GM18870 (cell line): Measurements from ENCODE around the gene TRIM44.

Experiments
- ATAC-seq: cut with Tn5 transposase; IDR thresholded peaks from one replicate; pipeline ENCODE4 v1.9.1; 2021; ENCODE audit warnings: moderate library complexity; ENCODE audit not compliant: unreplicated experiment

Gene TRIM44

GRCh38 chr11:35671396-35672127, 9.0 kb downstream of the TRIM44 start:
- ATAC-seq: no peak

DNA sequence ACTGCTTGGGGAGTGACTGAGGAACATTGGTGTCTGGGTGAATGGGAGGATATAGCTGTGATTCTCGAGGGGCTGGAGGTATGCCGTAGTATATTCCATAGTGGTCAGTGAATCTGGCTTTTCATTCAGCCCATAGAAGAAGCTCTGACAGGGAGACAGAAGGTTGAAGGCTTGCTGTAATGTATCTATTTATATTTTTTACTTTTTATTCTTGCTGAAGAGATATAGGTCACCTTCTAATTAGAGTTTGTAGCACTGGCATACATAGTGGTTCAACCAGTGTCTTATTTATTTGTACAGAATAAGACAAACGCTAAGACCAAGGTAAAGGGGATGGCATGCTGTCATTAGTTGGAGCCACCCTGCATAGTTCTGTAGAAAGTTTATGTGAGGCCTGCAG, 10.0 kb downstream of the TRIM44 start:
- ATAC-seq: no peak

GRCh38 chr11:35675901-35676610, 13.5 kb downstream of the TRIM44 start:
- ATAC-seq: no peak

GRCh38 chr11:35676611-35676965, 14.0 kb downstream of the TRIM44 start:
- no peak for ATAC-seq

DNA sequence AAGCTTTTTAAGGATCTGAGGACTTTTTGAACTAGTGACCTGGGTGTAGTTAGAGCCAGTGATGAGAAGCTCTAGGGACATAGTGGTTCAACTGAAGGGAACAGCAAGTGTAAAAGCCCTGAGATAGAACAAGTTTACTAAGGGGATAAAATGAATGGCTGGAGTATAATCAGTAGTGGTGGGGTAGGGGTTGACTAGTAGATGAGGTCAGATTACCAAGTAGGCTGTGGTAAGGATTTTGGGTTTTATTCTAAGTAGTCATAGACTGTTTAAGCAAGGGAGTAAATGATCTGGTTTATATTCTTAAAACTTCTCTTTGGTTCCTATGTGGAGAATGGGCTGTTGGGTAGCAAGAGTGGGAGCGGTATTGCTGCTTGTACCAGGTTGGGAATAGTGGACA, 15.3 kb downstream of the TRIM44 start:
- ATAC-seq: no peak

- no peak for ATAC-seq
Observed at GRCh38 chr11:35678471-35678870, 15.9 kb downstream of the TRIM44 start.

GRCh38 chr11:35678975-35679374, 16.4 kb downstream of the TRIM44 start:
- no peak for ATAC-seq

GRCh38 chr11:35680506-35680905, 17.9 kb downstream of the TRIM44 start:
- ATAC-seq: no peak

GRCh38 chr11:35681163-35681767, 18.7 kb downstream of the TRIM44 start:
- ATAC-seq: peak; percentile 53

- no peak for ATAC-seq
Observed at GRCh38 chr11:35682230-35683173, 19.9 kb downstream of the TRIM44 start.

DNA sequence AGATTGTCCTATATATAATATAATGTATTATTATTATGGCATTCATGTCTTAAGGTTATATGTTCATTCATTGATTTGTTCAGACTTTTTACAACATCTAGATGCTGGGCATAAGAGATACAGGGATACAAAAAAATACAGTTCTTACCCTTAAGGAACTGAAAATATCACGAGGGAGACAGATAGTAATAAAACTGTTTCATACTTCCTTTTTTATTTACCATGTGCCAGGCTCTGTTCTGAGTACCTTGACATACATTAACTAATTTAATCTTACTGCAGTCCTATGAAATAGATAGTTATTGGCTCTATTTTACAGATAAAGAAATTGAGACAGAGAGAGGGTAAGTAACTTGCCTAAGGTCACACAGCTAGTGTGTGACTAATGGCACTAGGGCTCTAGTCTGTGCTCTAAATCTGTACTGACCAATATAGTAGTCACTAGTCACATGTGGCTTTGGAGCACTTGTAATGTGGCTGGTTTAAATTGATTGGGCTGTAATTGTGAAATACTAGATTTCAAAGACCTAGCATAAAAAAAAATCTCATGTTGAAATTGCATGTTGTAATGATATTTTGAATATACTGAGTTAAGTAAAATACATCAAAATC, 21.3 kb downstream of the TRIM44 start:
- peak; percentile 72 for ATAC-seq

GRCh38 chr11:35688023-35688422, 25.4 kb downstream of the TRIM44 start:
- ATAC-seq: no peak

- ATAC-seq: no peak
Observed at GRCh38 chr11:35689081-35689996, 26.8 kb downstream of the TRIM44 start.

- no peak for ATAC-seq
Observed at GRCh38 chr11:35702126-35702525, 39.6 kb downstream of the TRIM44 start.

DNA sequence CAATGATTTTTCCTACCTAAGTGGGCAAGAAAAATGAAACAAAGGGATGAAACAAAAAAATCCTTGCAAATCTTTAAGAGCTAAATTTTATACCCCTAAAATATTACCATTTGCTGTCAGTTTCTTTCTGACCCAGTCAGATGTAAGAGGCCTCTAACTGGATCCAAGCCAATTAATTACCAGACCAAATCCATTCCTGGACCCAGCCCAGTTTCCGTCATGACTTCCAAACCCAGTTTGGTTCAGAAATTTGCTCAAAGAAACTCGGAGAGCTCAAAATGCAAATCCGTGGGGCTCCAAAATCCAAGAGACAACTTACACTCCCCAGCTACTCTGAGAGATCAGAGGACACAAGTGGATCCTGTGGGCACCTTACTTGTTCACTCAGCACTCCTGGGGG, 46.8 kb downstream of the TRIM44 start:
- ATAC-seq: no peak

DNA sequence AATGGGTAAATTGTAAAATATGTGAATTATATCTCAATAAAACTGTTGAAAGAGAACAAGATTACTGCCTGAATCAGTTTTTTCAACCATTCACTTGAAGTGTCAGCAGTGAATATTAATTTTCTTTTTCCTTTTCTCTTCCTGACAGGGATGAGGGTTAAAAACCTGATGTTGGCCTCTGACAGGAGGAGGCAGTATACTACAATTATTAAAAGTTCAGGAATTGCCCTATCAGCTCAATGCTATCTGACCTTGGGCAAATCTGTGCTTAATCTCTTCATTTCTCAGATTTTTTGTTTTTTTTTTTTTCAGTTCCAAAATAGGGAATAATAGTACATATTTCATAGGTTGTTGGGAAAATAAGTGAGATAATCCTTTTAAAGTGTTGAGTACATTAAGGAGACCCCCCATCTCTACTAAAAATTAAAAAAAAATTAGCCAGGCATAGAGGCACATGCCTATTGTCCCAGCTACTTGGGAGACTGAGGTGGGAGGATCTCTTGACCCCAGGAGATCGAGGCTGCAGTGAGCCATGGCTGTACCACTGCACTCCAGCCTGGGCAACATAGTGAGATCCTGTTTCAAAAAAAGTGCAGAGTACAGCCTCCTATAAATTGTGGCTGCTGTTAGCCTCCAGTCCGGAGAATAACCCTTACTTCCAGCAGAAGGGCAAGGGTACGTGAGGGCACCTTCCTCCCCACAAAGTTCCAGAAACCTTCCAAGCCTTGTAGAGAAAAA, 48.8 kb downstream of the TRIM44 start:
- ATAC-seq: no peak

GRCh38 chr11:35711924-35712323, 49.3 kb downstream of the TRIM44 start:
- no peak for ATAC-seq

DNA sequence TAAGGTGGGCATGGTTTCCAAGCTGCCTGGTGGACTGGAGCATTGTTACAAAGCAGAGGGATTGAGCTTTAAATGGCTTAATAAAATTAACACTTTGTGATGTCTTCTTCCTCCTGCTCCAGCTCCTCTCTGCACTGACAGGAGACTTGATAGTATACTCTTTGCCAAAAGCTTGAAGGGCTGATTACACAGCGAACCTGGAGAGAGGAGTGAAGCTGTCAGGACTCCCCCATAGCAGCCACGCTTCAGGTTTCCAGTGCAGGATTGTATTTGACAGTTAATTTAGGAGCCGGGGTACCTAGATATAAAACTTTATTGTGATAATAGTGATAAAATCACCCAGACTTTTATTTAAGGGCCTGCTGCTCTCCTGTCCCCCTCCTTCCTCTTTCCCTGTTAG, 50.0 kb downstream of the TRIM44 start:
- ATAC-seq: no peak
